Activated CD4-positive, alpha-beta memory T cell treated with anti-CD3 and anti-CD28 coated beads for 36 hours (primary cell): ENCODE measurements around the gene GDPD4. TPM values are rescaled to one million over a fixed set of nuclear protein-coding genes. Genes with fewer than 3 reads are reported as not detected.

Source experiments
- CTCF ChIA-PET: fragments of 350-600 bp; sonication (Branson Sonifier 250); formaldehyde crosslinking; loops from one replicate; lab custom pipeline; 2021; ENCODE audit warnings: antibody characterized with exemption, inconsistent platforms; lab: Charles Lee
- POLR2A ChIA-PET: fragments of 350-600 bp; sonication (Branson Sonifier 250); formaldehyde crosslinking; loops from one replicate; lab custom pipeline; 2021; ENCODE audit warnings: antibody characterized with exemption; lab: Charles Lee
- DNase-seq: peaks from one replicate; pipeline ENCODE4 v3.0.0-alpha.2; 2020
- H3K27ac Mint-ChIP-seq: one replicate; pipeline ENCODE4 v1.8.0; 2021; ENCODE audit warnings: mixed read lengths
- H3K27me3 Mint-ChIP-seq: one replicate; pipeline ENCODE4 v1.8.0; 2021; ENCODE audit warnings: mixed read lengths
- H3K36me3 Mint-ChIP-seq: one replicate; pipeline ENCODE4 v1.8.0; 2021; ENCODE audit warnings: mixed read lengths
- H3K4me1 Mint-ChIP-seq: one replicate; pipeline ENCODE4 v1.8.0; 2021; ENCODE audit warnings: low read depth, mixed read lengths
- H3K4me3 Mint-ChIP-seq: one replicate; pipeline ENCODE4 v1.8.0; 2021; ENCODE audit warnings: mild to moderate bottlenecking, mixed read lengths
- H3K9me3 Mint-ChIP-seq: one replicate; pipeline ENCODE4 v1.8.0; 2021; ENCODE audit warnings: mixed read lengths
- intact Hi-C: fragments of 100-400 bp; cut with micrococcal nuclease; formaldehyde crosslinking; loops from one replicate; pipeline ENCODE4 v1.15.1; 2023
- total RNA-seq, 2 experiments: library from RNA; stranded (reverse); gene quantifications; one replicate each; pipeline ENCODE4 v1.2.3, GENCODE V29; 2021

The GDPD4 gene
- total RNA-seq, 2 experiments from 2014 or later: not detected

DNA sequence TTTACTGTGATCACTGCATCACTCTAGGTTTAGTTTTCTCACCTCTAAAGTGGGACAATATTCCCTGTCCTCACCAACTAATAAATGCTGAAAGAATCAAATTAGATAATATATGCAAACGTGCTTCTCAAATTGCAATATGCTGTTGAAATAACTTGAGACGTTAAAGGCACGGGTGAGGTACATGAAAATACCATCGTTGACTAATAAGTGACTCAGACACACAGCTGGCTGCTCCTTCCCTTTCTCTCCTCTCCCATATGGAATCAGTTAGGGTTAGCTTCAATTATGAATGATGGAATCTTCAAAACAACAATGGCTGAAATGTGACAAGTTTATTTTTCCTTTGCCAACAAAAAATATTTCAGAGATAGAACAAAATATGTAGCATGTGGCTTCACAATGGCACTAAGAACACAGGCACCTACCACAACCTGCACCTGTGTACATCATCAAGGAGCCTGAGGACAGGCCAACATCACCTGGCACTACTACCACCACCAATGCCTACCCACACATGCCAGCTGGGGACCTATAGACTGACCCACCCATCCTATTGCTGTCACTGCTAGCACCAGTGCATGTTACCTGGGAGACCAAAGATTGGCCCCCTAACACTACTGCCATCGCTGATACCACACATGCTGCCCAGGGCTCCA, 13.7 kb downstream of the GDPD4 start:
- no peak overlapping the region for H3K27ac Mint-ChIP-seq
- POLR2A ChIA-PET: no interaction called here
- no peak for DNase-seq
- peaks cover 18% of the 10 kb centered on the region for H3K27me3 Mint-ChIP-seq
- H3K4me3 Mint-ChIP-seq: no peak overlapping the region
- CTCF ChIA-PET: no interaction called here
- H3K4me1 Mint-ChIP-seq: no peaks in the 10 kb centered on the region
- no peaks in the 10 kb centered on the region for H3K9me3 Mint-ChIP-seq
- intact Hi-C loops: no loop called here
- no peaks in the 10 kb centered on the region for H3K36me3 Mint-ChIP-seq

- no peak for DNase-seq
- Mint-ChIP-seq H3K27me3 (peaks cover 18% of the 10 kb centered on the region), H3K4me1 (no peaks in the 10 kb centered on the region), H3K4me3 (no peak overlapping the region), H3K36me3 (no peaks in the 10 kb centered on the region), H3K9me3 (no peaks in the 10 kb centered on the region), H3K27ac (no peak overlapping the region)
- intact Hi-C loops: no loop called here
- ChIA-PET POLR2A (no interaction called here), CTCF (no interaction called here)
These were observed 14.3 kb downstream of the GDPD4 start for GRCh38 chr11:77287136-77287535.

DNA sequence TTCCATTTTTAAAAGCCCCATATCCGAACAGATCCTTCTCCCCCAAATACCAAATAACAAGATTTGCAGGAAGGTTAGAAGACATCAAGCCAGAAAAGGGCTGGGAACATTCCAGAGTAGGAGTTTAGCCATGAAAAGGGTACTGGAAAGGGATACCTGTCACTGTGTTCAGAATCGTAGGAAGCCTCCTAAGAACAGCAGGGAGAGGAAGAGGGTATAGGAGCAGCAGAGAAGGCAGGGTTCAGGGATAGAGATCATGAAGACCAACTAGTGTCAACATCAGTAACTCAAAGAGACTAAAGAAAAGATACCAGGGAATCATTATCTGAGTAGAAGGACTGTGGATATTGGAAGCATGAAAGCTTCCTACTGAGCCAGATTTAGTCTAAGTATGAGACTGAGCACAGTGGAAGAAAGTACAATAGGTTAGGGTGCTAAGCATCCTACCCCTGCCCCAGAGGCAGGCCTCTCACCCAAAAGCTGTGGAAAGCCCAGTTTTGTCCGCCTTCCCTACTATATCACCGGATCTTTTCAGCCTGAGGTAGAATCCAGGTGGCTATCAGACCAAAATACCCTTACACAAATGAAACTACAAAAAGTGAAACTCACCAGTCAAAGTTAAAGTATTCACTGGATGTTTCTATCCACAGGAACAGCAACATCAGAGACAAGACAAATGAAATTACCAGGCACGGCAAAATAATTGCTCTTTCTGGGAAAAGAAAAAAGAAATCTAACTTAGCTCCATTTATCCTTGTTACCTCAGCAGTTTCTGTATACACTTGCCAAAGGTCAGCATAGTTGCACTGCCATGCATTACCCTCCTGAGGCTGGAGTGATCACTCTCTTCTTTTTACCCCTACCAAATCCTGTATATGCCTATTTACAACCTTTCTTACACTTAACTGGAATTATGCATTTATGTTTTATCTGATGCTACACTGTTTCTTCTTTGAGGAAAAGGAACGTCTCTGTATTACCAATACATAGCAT, 16.7 kb downstream of the GDPD4 start:
- peaks cover 15% of the 10 kb centered on the region for H3K27me3 Mint-ChIP-seq
- H3K4me3 Mint-ChIP-seq: no peak overlapping the region
- H3K4me1 Mint-ChIP-seq: no peaks in the 10 kb centered on the region
- H3K9me3 Mint-ChIP-seq: no peaks in the 10 kb centered on the region
- CTCF ChIA-PET: interaction anchor here (1.4 kb wide), 1 partner anchor 96 kb away, joined by 4 read pairs; no protein-coding TSS in a partner anchor
- H3K36me3 Mint-ChIP-seq: no peaks in the 10 kb centered on the region
- DNase-seq: no peak
- no peak overlapping the region for H3K27ac Mint-ChIP-seq
- intact Hi-C loops: no loop called here
- POLR2A ChIA-PET: no interaction called here

- no peaks in the 10 kb centered on the region for H3K36me3 Mint-ChIP-seq
- intact Hi-C loops: no loop called here
- H3K27ac Mint-ChIP-seq: no peak overlapping the region
- POLR2A ChIA-PET: no interaction called here
- H3K4me1 Mint-ChIP-seq: no peaks in the 10 kb centered on the region
- CTCF ChIA-PET: no interaction called here
- H3K4me3 Mint-ChIP-seq: no peak overlapping the region
- no peak for DNase-seq
- H3K27me3 Mint-ChIP-seq: peaks cover 15% of the 10 kb centered on the region
- H3K9me3 Mint-ChIP-seq: no peaks in the 10 kb centered on the region
These were observed 18.4 kb downstream of the GDPD4 start for GRCh38 chr11:77283101-77283500.

GRCh38 chr11:77278595-77279506, 22.6 kb downstream of the GDPD4 start:
- DNase-seq: no peak
- intact Hi-C loops: no loop called here
- H3K9me3 Mint-ChIP-seq: no peaks in the 10 kb centered on the region
- peaks cover 5% of the 10 kb centered on the region for H3K27me3 Mint-ChIP-seq
- POLR2A ChIA-PET: no interaction called here
- no peaks in the 10 kb centered on the region for H3K4me1 Mint-ChIP-seq
- H3K36me3 Mint-ChIP-seq: no peaks in the 10 kb centered on the region
- H3K27ac Mint-ChIP-seq: no peak overlapping the region
- CTCF ChIA-PET: no interaction called here
- H3K4me3 Mint-ChIP-seq: no peak overlapping the region

DNA sequence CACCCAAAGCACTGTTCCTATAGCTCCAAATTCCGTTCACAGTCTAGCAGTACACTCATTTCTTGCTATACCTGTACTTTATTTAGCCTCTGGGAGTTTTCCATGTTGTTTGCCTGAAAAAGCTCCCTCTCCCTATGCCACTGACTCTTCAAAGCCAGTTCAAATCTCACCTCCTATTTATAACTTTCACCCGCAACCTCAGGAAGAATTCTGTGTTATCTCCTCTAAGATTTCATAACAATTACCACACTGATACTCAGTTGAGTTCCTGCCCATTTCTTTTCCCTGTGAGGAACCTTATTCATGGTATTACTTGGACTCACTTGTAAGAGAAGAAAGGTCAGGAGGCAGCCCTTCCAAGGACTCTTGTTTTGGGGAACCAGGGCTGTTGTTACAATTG, 25.2 kb downstream of the GDPD4 start:
- Mint-ChIP-seq H3K27ac (no peak overlapping the region), H3K4me3 (no peak overlapping the region), H3K36me3 (no peaks in the 10 kb centered on the region), H3K4me1 (no peaks in the 10 kb centered on the region), H3K9me3 (no peaks in the 10 kb centered on the region), H3K27me3 (peaks cover 5% of the 10 kb centered on the region)
- DNase-seq: no peak
- POLR2A ChIA-PET: no interaction called here
- CTCF ChIA-PET: no interaction called here
- intact Hi-C loops: no loop called here

GRCh38 chr11:77270921-77271320, 30.6 kb downstream of the GDPD4 start:
- no peak overlapping the region for H3K4me3 Mint-ChIP-seq
- peaks cover 3% of the 10 kb centered on the region for H3K27me3 Mint-ChIP-seq
- no peak for DNase-seq
- H3K4me1 Mint-ChIP-seq: no peaks in the 10 kb centered on the region
- intact Hi-C loops: no loop called here
- CTCF ChIA-PET: interaction anchor here (1.3 kb wide), 1 partner anchor 9 kb away, joined by 5 read pairs; no protein-coding TSS in a partner anchor
- no peaks in the 10 kb centered on the region for H3K36me3 Mint-ChIP-seq
- H3K9me3 Mint-ChIP-seq: no peaks in the 10 kb centered on the region
- H3K27ac Mint-ChIP-seq: no peak overlapping the region
- POLR2A ChIA-PET: no interaction called here

- POLR2A ChIA-PET: no interaction called here
These were observed 31.9 kb downstream of the GDPD4 start for GRCh38 chr11:77269484-77270123.

DNA sequence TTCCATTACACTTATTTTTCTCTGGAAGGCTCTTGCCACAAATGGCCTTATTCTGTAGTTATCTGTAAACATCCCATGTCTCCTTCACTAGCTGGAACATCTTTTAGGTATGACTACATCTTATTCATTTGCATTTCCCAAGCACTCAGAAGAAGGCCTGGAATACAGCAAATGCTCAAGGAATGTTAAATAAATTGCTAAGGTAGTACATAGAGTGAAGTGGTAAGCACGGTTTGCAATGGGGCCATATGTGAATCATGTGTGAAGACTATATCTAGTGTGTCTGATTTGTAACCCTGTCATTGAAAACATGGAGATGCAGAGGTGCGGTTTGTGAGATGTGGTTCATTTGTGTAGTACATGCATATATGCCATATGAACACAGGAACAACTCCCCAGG, 33.5 kb downstream of the GDPD4 start:
- intact Hi-C loops: no loop called here
- Mint-ChIP-seq H3K27ac (no peak overlapping the region), H3K4me1 (no peaks in the 10 kb centered on the region), H3K4me3 (no peak overlapping the region), H3K27me3 (peaks cover 6% of the 10 kb centered on the region), H3K36me3 (no peaks in the 10 kb centered on the region), H3K9me3 (peaks cover 5% of the 10 kb centered on the region)
- POLR2A ChIA-PET: no interaction called here
- DNase-seq: no peak
- CTCF ChIA-PET: no interaction called here

More at GRCh38 chr11:77269484-77270123, 31.9 kb downstream of the GDPD4 start:
- intact Hi-C loops: no loop called here
- Mint-ChIP-seq H3K27me3 (peaks cover 3% of the 10 kb centered on the region), H3K9me3 (no peaks in the 10 kb centered on the region), H3K27ac (no peak overlapping the region), H3K4me3 (no peak overlapping the region), H3K36me3 (no peaks in the 10 kb centered on the region), H3K4me1 (no peaks in the 10 kb centered on the region)
- CTCF ChIA-PET: no interaction called here
- DNase-seq: no peak

DNA sequence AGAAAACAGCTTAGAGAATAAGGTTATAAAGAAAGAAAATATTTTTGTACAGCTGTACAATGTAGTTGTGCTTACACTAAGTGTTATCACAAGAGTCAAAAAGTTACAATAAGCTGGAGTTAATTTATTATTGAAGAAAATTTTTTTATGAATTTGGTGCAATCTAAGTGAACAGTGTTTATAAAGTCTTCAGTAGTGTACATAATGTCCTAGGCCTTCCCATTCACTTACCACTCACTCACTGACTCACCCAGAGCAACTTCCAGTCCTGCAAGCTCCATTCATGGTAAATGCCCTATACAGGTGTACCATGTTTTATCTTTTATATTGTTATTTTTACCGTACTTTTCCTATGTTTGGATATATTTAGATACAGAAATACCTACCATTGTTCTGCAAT, 34.7 kb downstream of the GDPD4 start:
- DNase-seq: no peak
- ChIA-PET CTCF (no interaction called here), POLR2A (no interaction called here)
- Mint-ChIP-seq H3K36me3 (no peaks in the 10 kb centered on the region), H3K9me3 (peaks cover 14% of the 10 kb centered on the region), H3K4me3 (no peak overlapping the region), H3K27ac (no peak overlapping the region), H3K27me3 (peaks cover 9% of the 10 kb centered on the region), H3K4me1 (no peaks in the 10 kb centered on the region)
- intact Hi-C loops: no loop called here

DNA sequence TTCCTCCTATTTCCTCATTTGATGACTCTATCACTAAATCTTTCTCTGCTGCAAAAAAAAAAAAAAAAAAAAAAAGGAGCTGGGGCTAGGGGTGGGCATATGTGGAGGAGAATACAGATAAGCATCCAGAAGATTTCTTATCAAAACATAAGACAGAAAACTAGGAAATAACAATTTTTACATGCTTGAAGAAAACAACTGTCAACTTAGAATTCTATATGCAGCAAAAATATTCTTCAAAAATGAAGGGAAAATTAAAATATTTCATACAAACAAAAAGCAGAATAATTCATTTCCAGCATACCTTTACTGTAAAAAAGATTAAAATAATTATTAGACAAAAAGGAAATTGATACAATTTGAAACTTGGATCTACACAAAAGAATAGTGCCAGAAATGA, 38.7 kb downstream of the GDPD4 start:
- Mint-ChIP-seq H3K4me3 (no peak overlapping the region), H3K36me3 (no peaks in the 10 kb centered on the region), H3K27me3 (peaks cover 21% of the 10 kb centered on the region), H3K27ac (no peak overlapping the region), H3K4me1 (no peaks in the 10 kb centered on the region), H3K9me3 (peaks cover 14% of the 10 kb centered on the region)
- DNase-seq: no peak
- CTCF ChIA-PET: no interaction called here
- intact Hi-C loops: no loop called here
- POLR2A ChIA-PET: no interaction called here
